CD4-positive, alpha-beta T cell treated with Interleukin-4 for 1 hour (primary cell): ENCODE data around the gene WNK2.
"Not testable (repeated sequence)": the region's sequence is repeated elsewhere in the genome, so short reads cannot be mapped to it uniquely, and the experiment has no call there.

ENCODE experiments used
- DNase-seq, 2 donors: peaks; one replicate each; pipeline ENCODE4 v3.0.0-alpha.2; 2020 to 2022

Gene WNK2

GRCh38 chr9:93315118-93315517 is 131.2 kb downstream of the WNK2 start:
- no peak for DNase-seq

GRCh38 chr9:93315960-93316359 is 132.0 kb downstream of the WNK2 start:
- no peak for DNase-seq

- no peak for DNase-seq
Measured at GRCh38 chr9:93316726-93317494, 133.0 kb downstream of the WNK2 start.

GRCh38 chr9:93317495-93318094 is 133.7 kb downstream of the WNK2 start:
- DNase-seq: no peak

GRCh38 chr9:93318480-93318879 is 134.5 kb downstream of the WNK2 start:
- DNase-seq: no peak

GRCh38 chr9:93319301-93319991 is 135.5 kb downstream of the WNK2 start:
- DNase-seq: no peak

DNA sequence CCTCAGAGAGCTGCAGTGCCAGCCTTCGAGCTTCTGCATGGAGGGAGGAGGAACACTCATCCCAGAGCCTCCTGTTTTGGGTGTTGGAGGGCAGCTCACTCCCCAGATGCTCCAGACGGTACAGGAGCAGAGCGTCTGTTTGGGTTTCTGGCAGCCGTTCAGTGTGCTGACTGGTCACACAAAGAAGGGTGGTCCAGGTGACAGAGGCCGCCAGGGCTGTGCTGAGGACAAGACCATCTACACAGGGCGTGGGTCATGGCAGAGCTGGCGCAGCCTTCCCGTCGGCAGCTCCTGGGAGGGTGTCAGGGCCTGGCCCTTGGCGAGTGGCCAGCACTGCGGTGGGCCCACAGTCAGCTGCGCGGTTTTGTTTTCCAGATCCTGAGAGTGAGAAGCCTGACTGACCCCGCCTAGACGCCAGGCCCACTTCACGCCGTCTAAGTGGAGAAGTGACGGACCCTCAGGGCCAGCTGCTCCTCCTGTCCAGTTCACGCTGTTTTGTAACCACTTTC is 136.1 kb downstream of the WNK2 start:
- no peak for DNase-seq

DNA sequence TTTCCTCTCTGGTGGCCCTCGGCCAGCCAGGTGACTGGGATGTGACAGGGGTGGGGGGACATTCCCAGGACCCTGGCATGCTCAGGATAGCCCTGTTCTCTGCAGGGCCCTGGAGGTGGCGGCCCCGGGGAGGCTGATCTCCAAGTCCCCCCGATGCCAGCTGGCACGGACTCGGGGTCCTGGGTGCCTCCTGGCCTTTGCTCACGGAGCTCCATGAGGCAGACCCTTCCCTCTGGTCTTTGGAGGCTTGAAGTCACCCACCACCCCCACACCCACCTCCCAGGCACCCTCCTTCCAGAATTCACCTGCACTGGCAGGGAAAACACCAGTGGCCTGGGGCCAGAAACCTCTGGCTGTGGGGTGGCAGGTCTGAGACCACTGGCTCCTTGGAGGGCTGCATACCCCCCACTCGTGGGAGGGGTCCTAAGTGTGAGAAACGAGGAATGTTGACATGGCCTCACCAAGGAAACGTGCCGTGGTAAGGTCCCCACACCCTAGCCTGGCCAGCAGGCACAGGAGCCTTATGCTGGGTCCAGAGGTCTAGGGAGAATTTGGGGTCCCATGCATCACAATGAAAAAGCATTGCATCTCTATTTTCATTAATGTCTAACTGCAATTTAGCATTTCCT is 136.8 kb downstream of the WNK2 start:
- DNase-seq: no peak

DNA sequence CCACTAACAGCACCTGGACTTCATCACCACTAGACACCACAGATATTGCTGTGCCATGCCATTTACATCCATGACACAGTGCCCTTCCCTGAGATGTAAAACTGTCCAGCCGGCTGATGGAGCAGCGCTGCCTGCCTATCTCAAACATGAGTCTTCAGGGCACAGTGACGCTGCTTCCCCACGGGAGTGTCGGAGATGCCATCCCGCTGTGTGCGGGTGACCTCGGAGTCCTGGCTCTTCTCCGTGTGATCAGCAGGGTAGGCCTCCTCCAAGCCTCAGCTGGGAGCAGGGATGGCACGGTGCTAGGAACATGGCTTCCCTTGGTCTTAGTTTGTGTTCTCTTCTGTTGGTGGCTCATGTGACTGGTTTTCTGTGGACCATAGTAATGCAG is 137.3 kb downstream of the WNK2 start:
- no peak for DNase-seq

GRCh38 chr9:93323446-93323954 is 139.6 kb downstream of the WNK2 start:
- DNase-seq: not testable (repeated sequence)

DNA sequence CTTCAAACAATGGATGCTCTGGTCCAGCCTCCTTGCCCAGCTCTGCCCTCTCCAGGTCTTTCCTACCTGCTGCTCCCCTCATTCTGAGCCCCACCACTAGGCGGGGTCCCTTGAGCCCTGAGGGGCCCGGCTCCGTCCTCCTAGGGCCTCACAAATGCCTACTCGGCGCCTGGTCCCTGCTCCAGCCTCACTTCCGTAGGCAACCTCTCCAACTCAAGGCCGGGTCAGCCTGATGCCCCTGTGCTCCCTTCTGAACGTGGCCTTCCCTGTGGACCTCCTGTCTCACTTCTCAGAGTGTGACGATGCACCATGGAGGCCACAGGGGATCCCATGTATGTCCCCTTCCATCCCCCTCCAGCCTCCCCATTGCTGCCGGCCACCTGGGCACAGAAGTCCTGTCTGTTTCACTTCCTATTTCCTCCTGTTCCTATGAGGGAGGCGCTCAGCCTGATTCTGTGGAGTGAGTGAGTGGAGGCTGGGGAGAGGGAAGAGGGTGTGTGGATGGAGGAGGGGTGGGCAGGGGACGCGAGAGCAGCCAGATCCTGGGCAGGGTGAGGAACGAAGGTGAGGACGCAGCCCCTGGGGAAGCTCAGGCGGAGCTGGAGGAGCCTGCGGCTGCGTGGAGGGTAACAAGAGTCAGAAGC is 140.4 kb downstream of the WNK2 start:
- no peak for DNase-seq

DNA sequence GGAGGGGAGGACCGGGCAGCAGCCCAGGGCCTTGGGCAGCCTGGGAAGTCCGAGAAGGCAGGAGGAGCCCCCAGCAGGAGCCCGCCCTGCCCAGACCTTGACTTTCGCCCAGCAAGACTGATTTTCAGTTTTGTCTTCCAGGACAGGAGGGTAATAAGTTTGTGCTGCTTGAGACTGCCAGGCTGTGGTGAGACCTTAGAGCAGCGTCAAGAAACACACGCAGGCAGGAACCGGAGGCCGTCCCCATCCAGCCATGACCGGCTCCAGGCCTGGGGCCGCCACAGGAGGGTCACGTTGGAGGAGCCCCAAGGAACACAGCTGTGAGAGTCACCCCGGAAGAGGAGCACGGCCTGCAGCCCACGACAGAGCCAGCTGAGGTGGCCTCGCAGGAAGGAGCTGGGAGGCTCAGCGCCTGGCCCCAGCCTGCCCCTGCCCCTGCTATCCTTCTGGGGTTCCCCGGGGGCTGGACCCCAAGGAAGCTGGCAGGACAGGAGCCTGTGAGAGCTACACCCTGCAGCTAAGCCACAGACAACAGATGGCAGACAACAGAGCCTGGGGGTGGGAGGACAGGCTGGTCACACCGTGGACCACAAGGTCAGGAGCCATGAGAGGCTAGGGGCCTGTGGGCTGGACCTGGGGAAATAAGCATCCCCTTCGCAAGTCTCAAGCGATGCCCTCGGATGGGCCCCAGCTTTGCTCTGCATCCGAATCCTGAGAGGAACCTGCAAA is 141.5 kb downstream of the WNK2 start:
- no peak for DNase-seq

DNA sequence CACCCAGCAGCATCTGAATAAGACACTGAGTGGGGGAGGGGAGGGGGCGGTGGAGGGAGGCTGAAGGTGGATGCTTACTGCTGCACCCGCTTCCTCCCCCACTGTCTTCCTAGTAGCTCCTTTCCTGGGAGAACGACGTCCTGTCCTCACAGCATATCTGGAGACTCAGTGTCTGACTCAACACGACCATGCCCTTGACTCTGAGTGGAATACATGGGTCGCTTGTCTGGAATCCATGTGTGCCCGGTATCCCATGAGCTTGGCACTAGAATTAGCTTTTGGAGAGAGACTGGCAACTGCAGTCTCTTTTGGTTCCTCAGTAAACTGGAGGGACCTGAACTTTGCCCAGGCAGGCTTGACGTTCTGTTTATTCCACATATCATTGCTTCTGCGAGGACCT is 142.1 kb downstream of the WNK2 start:
- no peak for DNase-seq

DNA sequence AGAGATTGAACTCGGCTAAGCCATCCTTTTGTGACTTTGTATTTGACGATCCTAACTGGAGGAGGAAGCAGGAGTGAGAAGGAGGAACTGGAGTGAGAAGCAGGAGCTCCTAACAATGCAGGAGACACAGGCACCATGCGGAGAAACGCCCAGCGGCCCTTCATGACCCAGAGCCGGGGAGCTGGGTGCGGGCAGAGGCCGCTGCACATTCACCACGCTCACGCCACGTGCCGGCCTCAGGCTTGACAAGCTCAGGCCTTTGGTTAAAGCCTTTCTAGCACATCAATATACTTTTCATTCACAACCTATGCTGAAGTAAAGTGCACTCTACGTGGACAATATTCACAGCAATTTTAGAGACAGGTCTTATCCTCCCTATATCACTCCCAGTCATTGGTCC is 142.7 kb downstream of the WNK2 start:
- DNase-seq: no peak

GRCh38 chr9:93329629-93330280 is 145.8 kb downstream of the WNK2 start:
- DNase-seq: no peak

- DNase-seq: no peak
Measured at GRCh38 chr9:93332317-93332716, 148.4 kb downstream of the WNK2 start.

- DNase-seq: no peak
Measured at GRCh38 chr9:93336720-93337119, 152.8 kb downstream of the WNK2 start.

DNA sequence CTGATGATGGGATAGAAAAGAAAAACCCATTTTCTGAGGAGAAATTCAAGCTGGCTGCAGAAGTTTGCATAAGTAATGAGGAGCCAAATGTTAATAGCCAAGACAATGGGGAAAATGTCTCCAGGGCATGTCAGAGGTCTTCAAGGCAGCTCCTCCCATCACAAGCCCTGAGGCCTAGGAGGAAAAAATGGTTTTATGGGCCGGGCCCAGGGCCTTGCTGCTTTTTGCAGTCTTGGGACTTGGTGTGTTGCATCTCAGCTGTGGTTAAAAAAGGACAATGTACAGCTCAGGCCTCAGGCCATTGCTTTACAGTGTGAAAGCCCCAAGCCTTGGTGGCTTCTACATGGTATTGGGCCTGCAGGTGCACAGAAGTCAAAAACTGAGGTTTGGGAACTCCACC is 154.3 kb downstream of the WNK2 start:
- not testable (repeated sequence) for DNase-seq

DNA sequence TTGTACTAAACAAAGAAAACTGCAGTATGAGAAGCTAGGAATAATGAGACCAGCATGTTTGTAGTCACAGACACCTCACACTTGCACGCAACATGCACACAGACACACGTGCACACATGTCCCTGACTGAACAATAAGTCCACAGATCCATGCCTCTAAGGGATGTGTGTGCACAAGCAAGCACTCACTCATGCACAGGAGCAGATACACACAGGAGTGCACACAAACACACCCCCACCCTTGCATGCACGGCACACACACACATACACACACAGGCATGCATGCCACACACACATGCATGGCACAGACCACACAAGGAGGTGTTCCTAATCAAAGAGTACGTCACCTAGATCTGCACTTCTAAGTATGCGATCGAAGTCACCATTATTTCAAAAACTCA is 156.2 kb downstream of the WNK2 start:
- DNase-seq: no peak

- not testable (repeated sequence) for DNase-seq
Measured at GRCh38 chr9:93341820-93342219, 157.9 kb downstream of the WNK2 start.

GRCh38 chr9:93342428-93342827 is 158.5 kb downstream of the WNK2 start:
- DNase-seq: not testable (repeated sequence)
